Thyroid gland (tissue), 4 donors: ENCODE results near the gene ZBTB40.

Source experiments
- POLR2A ChIP-seq, 2 donors: fragments of 450-650 bp; IDR thresholded peaks; one replicate each; pipeline ENCODE4 v1.6.1; 2017; ENCODE audit warnings: antibody characterized with exemption in 2 of 2, mild to moderate bottlenecking in 2 of 2, moderate library complexity in 1 of 2
- TF ChIP-seq, protein P1 (sequence below), 6 experiments: fragments of 200-600 bp in 3 of 6; fragments of 450-650 bp in 3 of 6; sonication (generic) in 3 of 6; IDR thresholded peaks; one replicate each; pipeline ENCODE4 v1.5.1; 2016 to 2019; ENCODE audit warnings: antibody characterized with exemption in 6 of 6, mild to moderate bottlenecking in 2 of 6, inconsistent platforms in 1 of 6, moderate library complexity in 1 of 6

DNA sequence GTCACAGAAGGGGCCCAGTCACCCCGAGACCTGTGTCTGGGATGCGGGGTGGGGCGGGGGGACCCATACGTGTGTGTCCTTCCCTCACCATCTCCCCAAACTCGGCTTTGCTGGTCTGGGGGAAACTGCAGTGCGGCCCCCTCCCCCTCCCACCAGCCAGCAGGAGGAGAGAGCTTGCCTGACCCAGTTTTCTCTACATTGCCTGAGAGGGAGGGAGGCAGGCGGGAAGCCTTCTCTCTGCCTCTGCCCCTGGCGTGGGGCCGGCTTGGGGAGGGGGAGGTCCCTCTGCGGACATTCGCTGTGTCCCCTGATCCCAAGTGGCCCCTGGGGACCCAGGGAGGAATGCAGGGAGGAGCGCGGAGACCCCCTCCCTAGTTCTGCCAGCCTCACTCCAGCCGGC is 115.5 kb downstream of the ZBTB40 start:
- TF ChIP-seq, protein P1, sequence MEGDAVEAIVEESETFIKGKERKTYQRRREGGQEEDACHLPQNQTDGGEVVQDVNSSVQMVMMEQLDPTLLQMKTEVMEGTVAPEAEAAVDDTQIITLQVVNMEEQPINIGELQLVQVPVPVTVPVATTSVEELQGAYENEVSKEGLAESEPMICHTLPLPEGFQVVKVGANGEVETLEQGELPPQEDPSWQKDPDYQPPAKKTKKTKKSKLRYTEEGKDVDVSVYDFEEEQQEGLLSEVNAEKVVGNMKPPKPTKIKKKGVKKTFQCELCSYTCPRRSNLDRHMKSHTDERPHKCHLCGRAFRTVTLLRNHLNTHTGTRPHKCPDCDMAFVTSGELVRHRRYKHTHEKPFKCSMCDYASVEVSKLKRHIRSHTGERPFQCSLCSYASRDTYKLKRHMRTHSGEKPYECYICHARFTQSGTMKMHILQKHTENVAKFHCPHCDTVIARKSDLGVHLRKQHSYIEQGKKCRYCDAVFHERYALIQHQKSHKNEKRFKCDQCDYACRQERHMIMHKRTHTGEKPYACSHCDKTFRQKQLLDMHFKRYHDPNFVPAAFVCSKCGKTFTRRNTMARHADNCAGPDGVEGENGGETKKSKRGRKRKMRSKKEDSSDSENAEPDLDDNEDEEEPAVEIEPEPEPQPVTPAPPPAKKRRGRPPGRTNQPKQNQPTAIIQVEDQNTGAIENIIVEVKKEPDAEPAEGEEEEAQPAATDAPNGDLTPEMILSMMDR (IDR thresholded peaks at IDR 0.05) = no peak
- TF ChIP-seq POLR2A (IDR thresholded peaks at IDR 0.05) = no peak
